Measurements from ENCODE around the gene PRM2. TPM values are rescaled to one million over a fixed set of nuclear protein-coding genes. Genes with fewer than 3 reads are reported as not detected.

PRM2 gene
- total RNA-seq, 4 donors from 2014 or later: 2.3 TPM; not detected in 3

DNA sequence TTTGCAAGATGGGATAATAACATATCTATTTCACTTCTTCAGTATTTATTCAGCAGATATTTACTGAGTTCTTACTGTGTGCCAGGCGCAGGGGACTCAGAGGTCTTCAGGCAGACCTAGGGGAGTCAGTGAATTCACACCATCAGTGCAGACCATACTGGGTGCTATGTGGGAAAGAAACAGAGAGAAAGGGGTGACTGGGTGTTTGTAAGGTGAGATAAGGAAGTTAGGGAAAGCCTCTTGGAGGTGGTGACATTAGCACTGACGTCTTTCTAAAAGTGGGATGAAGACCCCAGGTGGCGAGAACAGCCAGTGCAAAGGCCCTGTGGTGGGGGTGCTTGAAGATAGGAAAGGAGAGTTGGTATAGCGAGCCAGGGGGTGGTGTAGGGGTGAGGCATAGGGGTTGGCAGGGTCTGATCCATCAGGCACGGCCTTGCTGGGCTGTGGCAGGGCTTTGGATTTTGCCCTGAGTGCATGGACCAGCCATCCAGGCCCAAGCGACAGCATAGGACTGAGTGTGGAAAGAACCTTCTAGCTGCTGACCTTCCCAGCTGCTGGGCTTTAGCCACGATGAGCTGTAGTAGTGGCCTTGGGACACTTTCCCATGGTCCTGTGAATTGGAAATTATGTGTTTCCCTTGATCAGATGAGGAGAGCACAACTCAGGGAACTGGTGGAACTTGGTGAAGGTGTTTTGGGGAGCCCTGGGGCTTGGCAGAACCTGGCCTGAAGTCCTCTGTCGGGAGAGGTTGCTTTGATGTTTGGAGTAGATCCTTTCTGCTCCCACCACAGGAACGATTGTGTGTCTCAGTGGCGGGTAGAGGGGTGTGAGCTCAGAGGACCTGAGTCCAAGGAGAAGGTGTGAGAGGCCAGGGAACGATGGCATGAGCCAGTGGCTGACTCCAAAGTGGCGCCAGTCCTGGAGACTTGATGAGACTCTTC is 16.4 kb downstream of the PRM2 start:
- no peak overlapping the region for H3K4me3 ChIP-seq (ENCODE audit: low read depth, poor library complexity, severe bottlenecking)
- peak in 1 of 2 donors; percentile 68 for DNase-seq (ENCODE audit: low spot score in 2 of 2)
- intact Hi-C loops (cut with DNase I; ENCODE audit: low total_unique reads): loop anchor here (5.0 to 10.0 kb wide), 2 partner anchors 155 to 288 kb away; no protein-coding TSS in a partner anchor
- 85 to 86% methylated on average over 12 of the region's 12 CpGs for WGBS, 2 donors
- TF ChIP-seq, protein P1, sequence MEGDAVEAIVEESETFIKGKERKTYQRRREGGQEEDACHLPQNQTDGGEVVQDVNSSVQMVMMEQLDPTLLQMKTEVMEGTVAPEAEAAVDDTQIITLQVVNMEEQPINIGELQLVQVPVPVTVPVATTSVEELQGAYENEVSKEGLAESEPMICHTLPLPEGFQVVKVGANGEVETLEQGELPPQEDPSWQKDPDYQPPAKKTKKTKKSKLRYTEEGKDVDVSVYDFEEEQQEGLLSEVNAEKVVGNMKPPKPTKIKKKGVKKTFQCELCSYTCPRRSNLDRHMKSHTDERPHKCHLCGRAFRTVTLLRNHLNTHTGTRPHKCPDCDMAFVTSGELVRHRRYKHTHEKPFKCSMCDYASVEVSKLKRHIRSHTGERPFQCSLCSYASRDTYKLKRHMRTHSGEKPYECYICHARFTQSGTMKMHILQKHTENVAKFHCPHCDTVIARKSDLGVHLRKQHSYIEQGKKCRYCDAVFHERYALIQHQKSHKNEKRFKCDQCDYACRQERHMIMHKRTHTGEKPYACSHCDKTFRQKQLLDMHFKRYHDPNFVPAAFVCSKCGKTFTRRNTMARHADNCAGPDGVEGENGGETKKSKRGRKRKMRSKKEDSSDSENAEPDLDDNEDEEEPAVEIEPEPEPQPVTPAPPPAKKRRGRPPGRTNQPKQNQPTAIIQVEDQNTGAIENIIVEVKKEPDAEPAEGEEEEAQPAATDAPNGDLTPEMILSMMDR (IDR thresholded peaks at IDR 0.05): no peak
- TF ChIP-seq POLR2A (IDR thresholded peaks at IDR 0.05): no peak

- DNase-seq (ENCODE audit: low spot score in 2 of 2): peak; percentile 65 to 92
- 33 to 40% methylated on average over 14 to 15 of the region's 15 CpGs for WGBS, 2 donors
- TF ChIP-seq, protein P1 (IDR thresholded peaks at IDR 0.05): no peak
- no peak for TF ChIP-seq POLR2A (IDR thresholded peaks at IDR 0.05)
- intact Hi-C loops (cut with DNase I; ENCODE audit: low total_unique reads): loop anchor here (5.0 to 10.0 kb wide), 2 partner anchors 154 to 287 kb away; no protein-coding TSS in a partner anchor
- no peak overlapping the region for H3K4me3 ChIP-seq (ENCODE audit: low read depth, poor library complexity, severe bottlenecking)
These were observed 17.5 kb downstream of the PRM2 start for GRCh38 chr16:11258553-11259492.

GRCh38 chr16:11257131-11257938 is 18.9 kb downstream of the PRM2 start:
- DNase-seq (ENCODE audit: low spot score in 2 of 2): peak; percentile 80 to 95

DNA sequence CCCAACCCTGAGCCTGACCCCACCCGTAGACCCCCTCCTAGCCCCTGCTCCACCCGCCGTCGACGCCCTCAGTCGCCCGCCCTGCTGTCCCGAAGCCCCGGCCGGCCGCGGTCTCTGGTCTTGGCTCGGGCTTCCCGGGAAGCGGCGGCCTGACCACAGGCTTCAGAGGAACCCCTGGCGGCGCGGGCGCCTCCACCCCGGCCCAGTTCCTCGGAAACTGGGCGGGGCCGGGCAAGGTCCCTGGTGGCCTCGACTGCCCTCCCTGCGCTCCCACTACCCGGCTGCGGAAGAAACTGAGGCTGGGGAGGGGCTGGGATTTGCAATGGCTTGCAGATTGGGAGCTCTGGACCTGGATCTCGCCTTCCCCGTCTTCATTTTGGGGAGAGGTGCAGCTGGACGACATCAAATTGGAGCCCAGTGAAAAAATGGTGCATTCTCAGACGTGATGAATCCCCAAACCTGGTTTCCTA is 19.6 kb downstream of the PRM2 start:
- intact Hi-C loops (cut with DNase I; ENCODE audit: low total_unique reads): loop anchor here (5.0 to 10.0 kb wide), 2 partner anchors 152 to 284 kb away; no protein-coding TSS in a partner anchor
- DNase-seq (ENCODE audit: low spot score in 2 of 2): peak; percentile 52 to 92
- peak overlapping the region; percentile 74 for H3K4me3 ChIP-seq (ENCODE audit: low read depth, poor library complexity, severe bottlenecking)
- no peak for TF ChIP-seq POLR2A (IDR thresholded peaks at IDR 0.05)
- TF ChIP-seq, protein P1 (IDR thresholded peaks at IDR 0.05): no peak
- WGBS, 2 donors: 0 to 1% methylated on average over 9 to 15 of the region's 32 CpGs

More at GRCh38 chr16:11257131-11257938, 18.9 kb downstream of the PRM2 start:
- intact Hi-C loops (cut with DNase I; ENCODE audit: low total_unique reads): loop anchor here (5.0 to 10.0 kb wide), 2 partner anchors 153 to 285 kb away; no protein-coding TSS in a partner anchor
- 27 to 29% methylated on average over 18 to 21 of the region's 21 CpGs for WGBS, 2 donors
- TF ChIP-seq POLR2A (IDR thresholded peaks at IDR 0.05): no peak
- TF ChIP-seq, protein P1 (IDR thresholded peaks at IDR 0.05): peak in 1 of 3 donors; percentile 63
- no peak overlapping the region for H3K4me3 ChIP-seq (ENCODE audit: low read depth, poor library complexity, severe bottlenecking)
